GM12892 (cell line): ENCODE results near the gene RALB.

Experiments
- POLR2AphosphoS5 ChIP-seq: IDR thresholded peaks from 2 replicates; pipeline ENCODE4 v1.6.1; 2011; ENCODE audit warnings: low read depth, low read length, control low read depth
- TAF1 ChIP-seq: IDR thresholded peaks from 2 replicates; pipeline ENCODE4 v1.6.1; 2011; ENCODE audit warnings: low read depth, mild to moderate bottlenecking, control low read depth, low read length, borderline replicate concordance

- TF ChIP-seq POLR2AphosphoS5 (no peak), TAF1 (no peak)
Measured at GRCh38 chr2:120300385-120300784, 47.7 kb downstream of the RALB start.
